GM12878 (cell line): ENCODE measurements around the gene MAMDC2.

Experiments
- CBFB ChIP-seq: IDR thresholded peaks from 2 replicates; pipeline ENCODE4 v1.6.1; 2016; ENCODE audit warnings: antibody characterized with exemption, low read depth
- E2F8 ChIP-seq: fragments of 450-650 bp; IDR thresholded peaks from 2 replicates; pipeline ENCODE4 v1.6.1; 2018; ENCODE audit warnings: mild to moderate bottlenecking, low read depth, moderate library complexity; ENCODE audit not compliant: partially characterized antibody
- EP300 ChIP-seq, 2 experiments: fragments of 150-350 bp in 1 of 2; IDR thresholded peaks; 2 replicates each; pipeline ENCODE4 v1.6.1; 2011 to 2012; ENCODE audit warnings: low read depth in 2 of 2, low read length in 2 of 2, borderline replicate concordance in 1 of 2, improper control_type of control experiment in 1 of 2, inconsistent platforms in 1 of 2; ENCODE audit not compliant: control insufficient read depth in 1 of 2
- EZH2 ChIP-seq: IDR thresholded peaks from 2 replicates; pipeline ENCODE4 v1.6.1; 2012; ENCODE audit warnings: low read depth, mild to moderate bottlenecking, control low read depth, inconsistent platforms, low read length, borderline replicate concordance; ENCODE audit not compliant: control insufficient read depth
- POLR2A ChIP-seq: IDR thresholded peaks from 2 replicates; pipeline ENCODE4 v1.6.1; 2011; ENCODE audit warnings: low read depth, mild to moderate bottlenecking, low read length
- SUZ12 ChIP-seq: fragments of 200-600 bp; sonication (generic); IDR thresholded peaks from one replicate; pipeline ENCODE4 v1.6.1; 2018; ENCODE audit warnings: antibody characterized with exemption, mild to moderate bottlenecking; ENCODE audit not compliant: unreplicated experiment
- YBX1 ChIP-seq: fragments of 450-650 bp; IDR thresholded peaks from 2 replicates; pipeline ENCODE4 v1.6.1; 2016; ENCODE audit warnings: antibody characterized with exemption
- ZSCAN29 ChIP-seq: fragments of 450-650 bp; IDR thresholded peaks from 2 replicates; pipeline ENCODE4 v1.6.1; 2017; ENCODE audit warnings: mild to moderate bottlenecking, moderate library complexity

DNA sequence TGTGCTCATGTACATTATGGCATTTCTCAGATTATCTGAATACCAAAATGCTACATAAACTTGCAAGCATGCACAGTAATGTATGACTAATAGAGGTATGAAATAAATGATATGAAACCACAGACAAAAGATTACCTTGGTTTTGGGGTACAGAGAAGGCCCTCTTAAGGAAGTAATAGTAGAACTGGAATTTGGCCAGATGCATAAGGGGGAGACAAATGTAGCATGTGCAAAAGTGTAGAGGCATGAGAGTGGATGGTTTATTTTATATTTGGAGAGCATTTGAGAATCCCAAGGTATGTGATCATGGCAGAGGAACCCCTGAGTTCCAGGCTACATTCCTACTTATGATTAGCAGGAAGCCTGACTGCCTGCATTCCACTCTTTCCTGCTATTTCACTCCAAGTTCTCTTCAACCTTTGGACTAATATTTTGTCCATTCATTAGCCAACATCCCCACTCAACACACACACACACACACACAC is 74.2 kb downstream of the MAMDC2 start:
- TF ChIP-seq POLR2A (no peak), YBX1 (no peak), E2F8 (no peak), SUZ12 (no peak), ZSCAN29 (no peak), EZH2 (no peak), CBFB (no peak), EP300 (IDR thresholded peaks at IDR 0.05; ENCODE audit: borderline replicate concordance in 1 of 2, control insufficient read depth in 1 of 2, low read depth in 2 of 2, low read length in 2 of 2) (no peak)
